ENCODE data around the gene PTGIS.

Gene PTGIS

GRCh38 chr20:49469060-49469459 lies 98.9 kb downstream of the PTGIS start:
- no peak for DNase-seq (ENCODE audit: low spot score)

DNA sequence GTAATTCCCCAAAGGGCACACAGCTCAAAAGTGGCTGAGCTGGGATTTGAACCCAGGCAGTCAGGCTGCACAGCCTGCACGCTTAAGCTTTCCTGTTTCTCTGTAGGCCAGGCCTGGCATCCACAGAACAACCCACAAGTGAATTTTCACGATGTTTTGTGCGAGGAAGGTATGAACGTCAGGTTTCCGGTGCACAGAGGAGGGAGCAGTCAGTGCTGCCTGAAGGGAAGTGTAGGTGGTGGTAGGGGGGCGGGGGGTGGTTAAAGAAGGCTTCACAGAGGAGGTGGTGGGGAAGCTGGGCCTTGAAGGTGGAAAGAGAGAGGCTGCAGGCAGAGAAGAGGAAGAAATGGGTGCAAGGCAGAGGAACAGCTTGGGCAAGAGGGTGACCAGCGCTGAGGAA lies 99.5 kb downstream of the PTGIS start:
- DNase-seq (ENCODE audit: low spot score): no peak

- DNase-seq (ENCODE audit: low spot score): no peak
Measured at GRCh38 chr20:49466114-49466912, 101.6 kb downstream of the PTGIS start.

DNA sequence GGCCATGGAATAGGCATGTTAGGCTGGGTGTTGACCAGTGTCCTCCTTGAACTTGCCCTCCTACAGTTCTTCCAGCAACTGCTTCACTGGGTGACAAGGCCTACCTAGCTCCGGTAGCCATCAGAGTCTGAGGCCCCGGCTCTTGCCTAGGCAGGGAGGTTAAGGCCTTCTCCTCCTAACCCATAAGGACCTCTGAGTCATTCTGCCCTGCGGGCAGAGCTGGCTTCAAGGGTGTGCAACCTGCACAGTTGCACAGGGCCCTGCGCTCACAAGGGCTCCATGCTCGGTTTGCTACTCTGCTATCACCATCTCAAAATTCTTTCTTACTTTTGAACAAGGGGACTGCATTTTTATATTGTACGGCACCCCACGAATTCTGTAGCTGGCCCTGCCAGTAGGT lies 103.4 kb downstream of the PTGIS start:
- no peak for DNase-seq (ENCODE audit: low spot score)

DNA sequence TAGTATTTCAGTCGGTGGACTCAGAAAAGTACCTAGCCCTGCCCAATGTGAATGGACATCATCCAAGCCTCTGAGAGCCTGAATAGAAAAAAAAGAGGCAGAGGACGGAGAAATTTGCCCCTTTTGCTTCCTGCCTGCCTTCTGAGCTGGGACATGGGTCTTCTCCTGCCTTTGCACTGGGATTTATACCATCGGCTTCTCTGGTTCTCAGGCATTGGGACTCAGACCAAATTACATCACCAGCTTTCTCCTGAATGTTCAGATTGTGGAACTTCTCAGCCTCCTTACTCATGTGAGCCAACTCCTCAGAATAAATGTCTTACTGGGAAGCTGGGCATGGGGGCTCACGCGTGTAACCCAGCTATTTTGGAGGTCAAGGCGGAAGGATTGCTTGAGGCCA lies 105.3 kb downstream of the PTGIS start:
- no peak for DNase-seq (ENCODE audit: low spot score)

GRCh38 chr20:49461894-49462620 lies 105.9 kb downstream of the PTGIS start:
- no peak for DNase-seq (ENCODE audit: low spot score)

DNA sequence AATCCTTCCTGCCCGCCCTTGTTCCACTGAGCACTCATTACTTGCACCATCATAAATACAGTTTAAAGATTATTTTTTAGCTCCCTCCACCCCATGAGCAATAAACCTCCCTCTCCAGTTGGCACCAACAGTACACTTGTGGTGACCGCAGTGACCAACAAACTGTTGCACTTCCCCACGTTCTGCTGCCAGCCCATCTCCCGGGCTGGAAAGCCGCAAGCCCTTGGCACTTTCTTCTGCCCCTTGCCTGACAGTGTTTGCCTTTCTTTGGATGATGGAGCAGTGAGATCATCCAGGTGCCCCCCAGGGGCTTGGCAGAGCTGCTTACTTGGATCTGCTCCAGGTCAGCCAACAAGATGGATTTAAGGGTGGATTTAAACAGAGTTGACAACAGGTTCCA lies 107.0 kb downstream of the PTGIS start:
- no peak for DNase-seq (ENCODE audit: low spot score)

DNA sequence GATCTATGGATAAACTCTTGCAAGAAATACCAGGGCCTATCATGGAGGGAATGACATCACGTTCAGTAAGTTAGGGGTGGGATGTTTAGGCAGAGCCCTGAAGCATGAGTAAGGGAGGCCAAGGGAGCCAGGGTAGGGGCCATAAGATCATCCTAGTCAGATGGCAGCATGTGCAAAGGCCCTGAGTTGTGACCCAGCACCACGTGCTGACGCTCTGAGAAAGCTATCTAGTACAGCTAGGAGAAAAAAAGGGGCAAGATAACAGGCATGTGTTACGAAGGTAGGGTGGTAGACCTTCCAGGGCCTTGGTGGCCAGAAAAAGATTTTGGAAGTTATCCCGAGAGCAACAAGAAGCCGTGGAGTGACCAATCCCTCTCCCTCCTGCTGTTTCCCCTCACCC lies 107.8 kb downstream of the PTGIS start:
- DNase-seq (ENCODE audit: low spot score): no peak

DNA sequence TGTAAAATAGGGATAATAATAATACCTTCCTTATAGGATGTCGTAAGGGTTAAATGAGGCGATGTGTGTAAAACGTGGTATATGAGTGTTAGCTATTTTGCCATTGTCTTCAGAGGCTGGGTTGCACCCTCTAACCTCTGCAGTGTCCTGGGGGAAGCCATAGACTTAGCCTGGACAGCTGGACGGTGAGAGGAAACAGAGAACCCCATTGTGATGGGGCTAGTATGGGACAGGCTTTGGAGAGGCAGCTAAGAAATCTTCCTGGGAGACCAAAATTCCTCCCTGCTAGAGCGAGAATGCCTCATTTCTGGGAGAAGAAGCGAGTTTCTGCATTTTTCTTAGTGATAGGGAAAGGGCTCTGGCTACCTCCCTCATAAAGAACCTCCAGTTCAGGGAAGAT lies 108.3 kb downstream of the PTGIS start:
- DNase-seq (ENCODE audit: low spot score): no peak

DNA sequence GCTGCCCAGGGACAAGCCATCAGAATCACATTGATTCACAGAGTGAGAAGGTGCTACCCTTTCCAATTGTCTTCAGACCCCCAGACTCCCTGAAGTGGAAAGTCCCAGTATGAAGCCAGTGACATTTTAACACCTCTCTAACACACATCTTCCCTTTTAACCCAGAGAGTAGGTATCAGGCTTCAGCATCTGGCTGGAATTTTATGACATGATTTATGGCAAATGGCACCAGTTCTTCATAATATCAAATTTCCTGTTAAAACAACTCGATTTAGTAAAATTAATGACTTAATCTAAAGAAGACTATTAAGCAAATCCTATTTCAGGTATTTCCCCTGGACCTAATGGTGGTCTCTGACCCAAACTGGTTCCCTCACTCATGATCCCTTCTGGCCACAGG lies 110.5 kb downstream of the PTGIS start:
- no peak for DNase-seq (ENCODE audit: low spot score)

- no peak for DNase-seq (ENCODE audit: low spot score)
Measured at GRCh38 chr20:49456646-49457045, 111.3 kb downstream of the PTGIS start.

- DNase-seq (ENCODE audit: low spot score): no peak
Measured at GRCh38 chr20:49455691-49456090, 112.2 kb downstream of the PTGIS start.
